HepG2 (cell line): Measurements from ENCODE around the gene POU2AF2. TPM values are rescaled to one million over a fixed set of nuclear protein-coding genes. Genes with fewer than 3 reads are reported as not detected.

Source experiments
- ATAC-seq: fragments of 200-7000 bp; cut with Tn5 transposase; 3 replicates; pipeline ENCODE4 v1.9.1; 2020; ENCODE audit warnings: mild to moderate bottlenecking, moderate library complexity
- BruUV-seq: library from RNA; stranded (reverse); fragments of 400-500 nt; replicated peaks from 2 replicates; lab custom pipeline; 2021; lab: Mats Ljungman, UMichigan
- CTCF ChIA-PET: fragments of 300-600 bp; formaldehyde crosslinking; extraction: SDS; loops from one replicate; lab custom pipeline; 2021; ENCODE audit warnings: low total read pairs, inconsistent platforms, low intra/inter-chr PET ratio; lab: Yijun Ruan, JAX
- POLR2A ChIA-PET: fragments of 350-600 bp; sonication (Branson Sonifier 250); formaldehyde crosslinking; loops from one replicate; lab custom pipeline; 2020; ENCODE audit warnings: antibody characterized with exemption, inconsistent platforms; lab: Yijun Ruan, JAX
- DNase-seq: peaks from one replicate; pipeline ENCODE4 v3.0.0-alpha.2; 2015; ENCODE audit warnings: low spot score
- FAIRE-seq: peaks from 3 replicates; lab custom pipeline; 2011; peaks lifted over from hg19 to GRCh38; lab: Jason Lieb, UNC
- H2AFZ ChIP-seq: one replicate; pipeline ENCODE4 v1.6.1; 2011; ENCODE audit warnings: low read length, inconsistent platforms
- H3K27ac ChIP-seq: fragments of 300-600 bp; 3 replicates; pipeline ENCODE4 v1.8.0; 2011; ENCODE audit warnings: mixed run types, mild to moderate bottlenecking, mixed read lengths, low read length, inconsistent platforms; ENCODE audit not compliant: insufficient read depth; ENCODE audit errors: extremely low read length
- H3K27me3 ChIP-seq, 2 experiments: fragments of 200-600 bp in 1 of 2; 2 replicates in 1 of 2; 3 replicates in 1 of 2; pipeline versions ENCODE4 v1.6.0 to v1.8.0; 2011; ENCODE audit warnings: low read length in 2 of 2, mild to moderate bottlenecking in 2 of 2, moderate library complexity in 2 of 2, inconsistent platforms in 1 of 2; ENCODE audit not compliant: insufficient read depth in 2 of 2, control insufficient read depth in 1 of 2
- H3K36me3 ChIP-seq, 2 experiments: fragments of 200-600 bp in 1 of 2; replicated peaks in 1 of 2; 2 replicates in 1 of 2; 3 replicates in 1 of 2; pipeline versions ENCODE4 v1.5.1 to v1.8.0; 2011; ENCODE audit warnings: low read length in 2 of 2, inconsistent platforms in 1 of 2; ENCODE audit not compliant: insufficient read depth in 2 of 2, control insufficient read depth in 1 of 2
- H3K4me1 ChIP-seq: 2 replicates; pipeline ENCODE4 v1.5.1; 2012; ENCODE audit warnings: low read length, inconsistent platforms; ENCODE audit not compliant: insufficient read depth
- H3K4me2 ChIP-seq: 2 replicates; pipeline ENCODE4 v1.6.0; 2011; ENCODE audit warnings: low read depth, low read length, inconsistent platforms
- H3K4me3 ChIP-seq, 3 experiments: fragments of 200-600 bp in 1 of 3; sonication (generic), shearing (Covaris generic) in 1 of 3; replicated peaks in 1 of 3; 2 replicates each; pipeline ENCODE4 v1.5.1; 2011 to 2016; ENCODE audit warnings: low read length in 3 of 3, inconsistent platforms in 2 of 3, low read depth in 2 of 3, mild to moderate bottlenecking in 2 of 3, control low read depth in 1 of 3, mixed read lengths in 1 of 3; ENCODE audit not compliant: insufficient read depth in 1 of 3
- H3K79me2 ChIP-seq: one replicate; pipeline ENCODE4 v1.6.1; 2011; ENCODE audit warnings: low read length, inconsistent platforms; ENCODE audit not compliant: insufficient read depth
- H3K9ac ChIP-seq: 2 replicates; pipeline ENCODE4 v1.6.0; 2011; ENCODE audit warnings: mild to moderate bottlenecking, low read depth, low read length, inconsistent platforms; ENCODE audit not compliant: insufficient read depth
- H3K9me3 ChIP-seq: 2 replicates; pipeline ENCODE4 v1.5.1; 2012; ENCODE audit warnings: mild to moderate bottlenecking, low read length
- H4K20me1 ChIP-seq: 2 replicates; pipeline ENCODE4 v1.6.0; 2011; ENCODE audit warnings: inconsistent platforms, mild to moderate bottlenecking, low read length, moderate library complexity; ENCODE audit not compliant: insufficient read depth
- HNRNPUL1 ChIP-seq: fragments of 200-400 bp; formaldehyde crosslinking; IDR thresholded peaks from 2 replicates; pipeline ENCODE4 v1.6.1; 2017; ENCODE audit warnings: low read depth, mild to moderate bottlenecking, low read length, moderate library complexity
- MTA3 ChIP-seq: sonication (generic); formaldehyde crosslinking; IDR thresholded peaks from 2 replicates; pipeline ENCODE4 v1.4.0; 2020; ENCODE audit warnings: missing genetic modification reagents
- PAF1 ChIP-seq: IDR thresholded peaks from 2 replicates; pipeline ENCODE4 v1.6.1; 2016; ENCODE audit warnings: missing genetic modification reagents, missing compliant biosample characterization
- RARG ChIP-seq: sonication (generic); formaldehyde crosslinking; IDR thresholded peaks from 2 replicates; pipeline ENCODE4 v1.4.0; 2020; ENCODE audit warnings: low read depth, mild to moderate bottlenecking, missing genetic modification reagents
- SMC3 ChIP-seq: IDR thresholded peaks from 2 replicates; pipeline ENCODE4 v1.6.1; 2011; ENCODE audit warnings: low read length, improper control_type of control experiment
- ZBTB7B ChIP-seq: sonication (generic); formaldehyde crosslinking; IDR thresholded peaks from 2 replicates; pipeline ENCODE4 v1.4.0; 2020; ENCODE audit warnings: missing genetic modification reagents
- ZFP36L1 ChIP-seq: sonication (generic); formaldehyde crosslinking; IDR thresholded peaks from 2 replicates; pipeline ENCODE4 v1.8.0; 2022; ENCODE audit warnings: mild to moderate bottlenecking, missing genetic modification reagents, moderate library complexity
- WGBS: methylation state at CpG from one replicate; pipeline ENCODE4 v1.1.6; 2017; ENCODE audit warnings: low lambda C conversion rate; 5-methylcytosine and 5-hydroxymethylcytosine counted together
- in situ Hi-C: cut with HindIII; loops from 2 replicates; pipeline ENCODE4 v1.10.0; 2017; ENCODE audit warnings: low pct_unique_long_range_greater_than_20kb; ENCODE audit not compliant: extremely low pct_ligation_motif_present
- intact Hi-C: fragments of 100-400 bp; cut with micrococcal nuclease; formaldehyde crosslinking; loops from one replicate; pipeline ENCODE4 v1.10.0; 2022; ENCODE audit not compliant: unreplicated experiment
- polyA plus RNA-seq, 8 experiments: library from polyadenylated mRNA; depleted of rRNA in 3 of 8; stranded (reverse) in 7 of 8; unstranded in 1 of 8; fragments of >200 nt; fragmentation: Illumina TruSeq in 4 of 8; extraction: Trizol in 4 of 8; gene quantifications; 2 replicates each; pipeline versions ENCODE4 v1.2.1 to v1.2.3, GENCODE V29; 2011 to 2016; ENCODE audit warnings: low read depth in 4 of 8, missing spikeins in 1 of 8, mixed read lengths in 1 of 8; ENCODE audit not compliant: insufficient read depth in 1 of 8
- total RNA-seq, 5 experiments: library from RNA; depleted of rRNA; stranded (reverse); fragments of >200 nt; fragmentation: Illumina TruSeq; extraction: Trizol; gene quantifications; 2 replicates each; pipeline ENCODE4 v1.2.3, GENCODE V29; 2016; ENCODE audit warnings: low read depth in 1 of 5
- TF ChIP-seq, protein P1 (sequence below): sonication (generic); formaldehyde crosslinking; IDR thresholded peaks from 2 replicates; pipeline ENCODE4 v1.4.0; 2020; ENCODE audit warnings: missing genetic modification reagents
- TF ChIP-seq, protein P2 (sequence below): sonication (generic); formaldehyde crosslinking; IDR thresholded peaks from 2 replicates; pipeline ENCODE4 v1.8.0; 2022; ENCODE audit warnings: mild to moderate bottlenecking, missing genetic modification reagents, borderline replicate concordance
- TF ChIP-seq, protein P3 (sequence below): sonication (generic); formaldehyde crosslinking; IDR thresholded peaks from 2 replicates; pipeline ENCODE4 v1.4.0; 2020; ENCODE audit warnings: mild to moderate bottlenecking, missing genetic modification reagents
- TF ChIP-seq, protein P4 (sequence below): sonication (generic); formaldehyde crosslinking; IDR thresholded peaks from 2 replicates; pipeline ENCODE4 v1.8.0; 2022; ENCODE audit warnings: low read depth, missing genetic modification reagents

POU2AF2 gene
- total and polyA plus RNA-seq, 2 of the 13 experiments (the other 11 are each of a cell fraction or from before 2014, with no cell fraction given), result 0.11 TPM; not detected in 1

DNA sequence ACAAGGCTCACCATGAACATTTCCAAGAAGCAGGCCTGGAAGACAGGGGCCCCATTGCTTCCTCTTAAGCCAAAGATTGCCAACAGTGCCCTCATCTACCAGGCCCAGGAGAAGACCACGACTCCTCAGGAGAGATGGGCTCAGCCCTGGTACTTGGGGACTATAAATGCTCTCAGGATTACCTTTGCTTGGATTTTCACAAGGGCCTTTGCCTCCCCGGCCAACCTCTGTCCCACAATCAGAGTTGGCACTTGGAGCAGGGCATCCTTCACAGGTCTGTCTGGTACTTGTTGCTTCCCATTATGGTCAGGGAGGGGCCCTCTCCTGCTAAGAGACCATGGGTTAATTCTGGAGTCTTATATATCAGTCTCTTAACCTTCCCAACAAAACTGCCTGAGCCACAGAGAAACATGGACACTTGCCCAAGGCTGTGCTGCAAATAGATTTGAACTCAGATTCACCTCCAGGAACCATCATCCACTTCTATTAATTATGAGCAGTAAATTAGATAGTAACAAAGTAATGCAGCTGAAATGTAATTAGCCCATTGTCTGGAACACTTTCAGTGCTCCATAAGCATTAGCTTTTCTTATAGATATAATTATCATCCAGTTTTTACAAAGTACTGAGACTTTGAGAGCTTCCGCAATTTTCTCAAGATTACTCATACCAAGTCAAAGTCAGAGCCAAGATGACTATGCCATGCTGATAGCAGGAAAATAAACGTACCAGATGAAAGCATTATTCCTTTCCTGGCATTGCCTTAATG lies 86.4 kb downstream of the POU2AF2 start (continued):
- TF ChIP-seq MTA3 (CRISPR knock-in tag) (no peak), ZBTB7B (CRISPR knock-in tag) (no peak)

DNA sequence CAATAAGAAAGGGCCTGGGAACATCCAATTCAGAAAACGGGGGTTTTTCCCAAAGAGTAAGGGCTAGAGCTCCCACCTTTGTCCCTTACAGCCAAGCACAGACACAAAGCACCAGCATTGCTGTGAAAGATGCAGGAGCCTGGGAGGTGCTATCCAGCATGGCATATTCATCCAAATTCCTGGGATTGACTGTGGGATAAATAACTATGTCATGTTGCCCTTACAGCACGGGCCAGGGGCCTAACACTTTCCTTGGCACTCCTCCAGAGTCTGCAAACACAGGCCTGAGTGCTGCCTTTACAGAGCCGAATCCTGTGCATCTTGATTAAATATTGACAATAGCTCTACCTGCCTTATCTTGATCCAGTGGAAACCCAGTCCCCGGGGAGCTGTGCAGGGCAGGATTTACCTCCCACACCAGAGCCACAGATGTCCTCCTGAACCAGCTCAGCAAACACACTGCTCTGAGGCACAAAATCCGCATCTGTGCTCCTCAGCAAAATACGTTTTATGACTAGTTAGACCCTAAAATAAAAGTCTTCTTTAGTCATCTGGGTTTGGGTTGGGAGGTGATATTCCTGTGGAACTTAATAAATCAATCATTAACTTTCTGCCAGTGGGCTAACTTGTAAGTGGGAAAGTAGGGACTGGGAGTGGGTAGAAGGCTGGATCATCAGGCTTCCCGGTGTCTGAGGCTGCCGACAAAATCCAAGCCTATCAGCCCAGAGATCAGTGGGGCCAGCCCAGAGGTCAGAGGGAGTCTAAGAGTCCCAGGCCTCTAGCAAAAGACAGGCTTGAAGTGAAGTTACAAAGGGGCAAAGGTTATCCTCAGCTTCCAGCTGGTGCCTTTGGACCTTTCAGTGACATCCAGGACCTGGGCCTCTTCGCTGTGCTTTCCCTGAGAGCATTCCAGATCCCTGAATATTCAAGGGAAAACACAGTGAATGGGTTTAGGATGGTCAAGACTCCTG lies 89.3 kb downstream of the POU2AF2 start:
- no TSS peak for BruUV-seq
- peak overlapping the region; percentile 35 to 59 (median 49) for H3K4me3 ChIP-seq
- peaks cover 6% of the 10 kb centered on the region for H3K9me3 ChIP-seq
- FAIRE-seq, result peak; percentile 90
- no peaks in the 10 kb centered on the region for H3K27me3 ChIP-seq
- 3% methylated on average over 8 of the region's 9 CpGs for WGBS
- intact Hi-C loops, result loop anchor here (1.0 to 2.0 kb wide), 7 partner anchors 14 to 88 kb away; partner anchors contain the start of gene POU2AF3
- in situ Hi-C loops, result no loop called here
- CTCF ChIA-PET, result interaction anchor here (1.4 to 2.1 kb wide), 3 partner anchors 25 to 88 kb away, joined by 3 to 6 read pairs (median 4); no protein-coding TSS in a partner anchor
- POLR2A ChIA-PET, result interaction anchor here (1.0 to 8.2 kb wide), 20 partner anchors 8 to 455 kb away, joined by 3 to 197 read pairs (median 5); partner anchors contain the start of gene POU2AF3
- peak overlapping the region; percentile 78 for H3K27ac ChIP-seq
- DNase-seq, result peak; percentile 99
- H3K4me2 ChIP-seq, result peak overlapping the region; percentile 90
- peak overlapping the region; percentile 69 for H3K9ac ChIP-seq
- no peaks in the 10 kb centered on the region for H3K79me2 ChIP-seq
- no peaks in the 10 kb centered on the region for H4K20me1 ChIP-seq
- no peaks in the 10 kb centered on the region for H3K36me3 ChIP-seq
- no peak overlapping the region for H2AFZ ChIP-seq
- ATAC-seq, result peak; percentile 92
- H3K4me1 ChIP-seq, result peaks cover 86% of the 10 kb centered on the region
- TF ChIP-seq ZFP36L1 (CRISPR knock-in tag), result no peak; the same call in 1 of the 2 replicates
- TF ChIP-seq, protein P1, sequence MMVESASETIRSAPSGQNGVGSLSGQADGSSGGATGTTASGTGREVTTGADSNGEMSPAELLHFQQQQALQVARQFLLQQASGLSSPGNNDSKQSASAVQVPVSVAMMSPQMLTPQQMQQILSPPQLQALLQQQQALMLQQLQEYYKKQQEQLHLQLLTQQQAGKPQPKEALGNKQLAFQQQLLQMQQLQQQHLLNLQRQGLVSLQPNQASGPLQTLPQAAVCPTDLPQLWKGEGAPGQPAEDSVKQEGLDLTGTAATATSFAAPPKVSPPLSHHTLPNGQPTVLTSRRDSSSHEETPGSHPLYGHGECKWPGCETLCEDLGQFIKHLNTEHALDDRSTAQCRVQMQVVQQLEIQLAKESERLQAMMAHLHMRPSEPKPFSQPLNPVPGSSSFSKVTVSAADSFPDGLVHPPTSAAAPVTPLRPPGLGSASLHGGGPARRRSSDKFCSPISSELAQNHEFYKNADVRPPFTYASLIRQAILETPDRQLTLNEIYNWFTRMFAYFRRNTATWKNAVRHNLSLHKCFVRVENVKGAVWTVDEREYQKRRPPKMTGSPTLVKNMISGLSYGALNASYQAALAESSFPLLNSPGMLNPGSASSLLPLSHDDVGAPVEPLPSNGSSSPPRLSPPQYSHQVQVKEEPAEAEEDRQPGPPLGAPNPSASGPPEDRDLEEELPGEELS (CRISPR knock-in tag), result peak; percentile 92
- TF ChIP-seq RARG (CRISPR knock-in tag), result no peak
- no peak for TF ChIP-seq PAF1 (CRISPR knock-in tag)
- TF ChIP-seq, protein P2, sequence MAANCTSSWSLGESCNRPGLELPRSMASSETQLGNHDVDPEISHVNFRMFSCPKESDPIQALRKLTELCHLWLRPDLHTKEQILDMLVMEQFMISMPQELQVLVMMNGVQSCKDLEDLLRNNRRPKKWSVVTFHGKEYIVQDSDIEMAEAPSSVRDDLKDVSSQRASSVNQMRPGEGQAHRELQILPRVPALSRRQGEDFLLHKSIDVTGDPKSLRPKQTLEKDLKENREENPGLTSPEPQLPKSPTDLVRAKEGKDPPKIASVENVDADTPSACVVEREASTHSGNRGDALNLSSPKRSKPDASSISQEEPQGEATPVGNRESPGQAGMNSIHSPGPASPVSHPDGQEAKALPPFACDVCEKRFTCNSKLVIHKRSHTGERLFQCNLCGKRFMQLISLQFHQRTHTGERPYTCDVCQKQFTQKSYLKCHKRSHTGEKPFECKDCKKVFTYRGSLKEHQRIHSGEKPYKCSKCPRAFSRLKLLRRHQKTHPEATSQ (CRISPR knock-in tag), result peak; percentile 26; the same call in 1 of the 2 replicates
- TF ChIP-seq, protein P3, sequence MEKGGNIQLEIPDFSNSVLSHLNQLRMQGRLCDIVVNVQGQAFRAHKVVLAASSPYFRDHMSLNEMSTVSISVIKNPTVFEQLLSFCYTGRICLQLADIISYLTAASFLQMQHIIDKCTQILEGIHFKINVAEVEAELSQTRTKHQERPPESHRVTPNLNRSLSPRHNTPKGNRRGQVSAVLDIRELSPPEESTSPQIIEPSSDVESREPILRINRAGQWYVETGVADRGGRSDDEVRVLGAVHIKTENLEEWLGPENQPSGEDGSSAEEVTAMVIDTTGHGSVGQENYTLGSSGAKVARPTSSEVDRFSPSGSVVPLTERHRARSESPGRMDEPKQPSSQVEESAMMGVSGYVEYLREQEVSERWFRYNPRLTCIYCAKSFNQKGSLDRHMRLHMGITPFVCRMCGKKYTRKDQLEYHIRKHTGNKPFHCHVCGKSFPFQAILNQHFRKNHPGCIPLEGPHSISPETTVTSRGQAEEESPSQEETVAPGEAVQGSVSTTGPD (CRISPR knock-in tag), result peak; percentile 37; the same call in 1 of the 2 replicates
- TF ChIP-seq, protein P4, sequence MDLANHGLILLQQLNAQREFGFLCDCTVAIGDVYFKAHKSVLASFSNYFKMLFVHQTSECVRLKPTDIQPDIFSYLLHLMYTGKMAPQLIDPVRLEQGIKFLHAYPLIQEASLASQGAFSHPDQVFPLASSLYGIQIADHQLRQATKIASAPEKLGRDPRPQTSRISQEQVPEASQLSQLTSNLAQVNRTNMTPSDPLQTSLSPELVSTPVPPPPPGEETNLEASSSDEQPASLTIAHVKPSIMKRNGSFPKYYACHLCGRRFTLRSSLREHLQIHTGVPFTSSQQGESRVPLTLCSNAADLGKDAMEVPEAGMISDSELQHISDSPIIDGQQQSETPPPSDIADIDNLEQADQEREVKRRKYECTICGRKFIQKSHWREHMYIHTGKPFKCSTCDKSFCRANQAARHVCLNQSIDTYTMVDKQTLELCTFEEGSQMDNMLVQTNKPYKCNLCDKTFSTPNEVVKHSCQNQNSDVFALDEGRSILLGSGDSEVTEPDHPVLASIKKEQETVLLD (CRISPR knock-in tag), result 0 out of 2 replicates have a peak, but pooled peaks have one; percentile 26
- no peak; the same call in 1 of the 2 replicates for TF ChIP-seq SMC3
- TF ChIP-seq HNRNPUL1, result peak; percentile 62; the same call in 1 of the 2 replicates
